ENCODE measurements around the gene ARHGEF17.

ARHGEF17 gene

GRCh38 chr11:73391665-73392064, 83.6 kb downstream of the ARHGEF17 start:
- DNase-seq (ENCODE audit: low read depth in 1 of 2, low spot score in 1 of 2) = no peak

GRCh38 chr11:73392108-73393010, 84.3 kb downstream of the ARHGEF17 start:
- no peak for DNase-seq (ENCODE audit: low read depth in 1 of 2, low spot score in 1 of 2)

GRCh38 chr11:73393011-73393380, 84.9 kb downstream of the ARHGEF17 start:
- no peak for DNase-seq (ENCODE audit: low read depth in 1 of 2, low spot score in 1 of 2)

- peak; percentile 39 to 46 for DNase-seq (ENCODE audit: low read depth in 1 of 2, low spot score in 1 of 2)
These were observed 85.7 kb downstream of the ARHGEF17 start for GRCh38 chr11:73393479-73394415.

GRCh38 chr11:73394416-73395296, 86.6 kb downstream of the ARHGEF17 start:
- DNase-seq (ENCODE audit: low read depth in 1 of 2, low spot score in 1 of 2) = no peak

- no peak for DNase-seq (ENCODE audit: low read depth in 1 of 2, low spot score in 1 of 2)
These were observed 87.5 kb downstream of the ARHGEF17 start for GRCh38 chr11:73395297-73396208.

- no peak for DNase-seq (ENCODE audit: low read depth in 1 of 2, low spot score in 1 of 2)
These were observed 88.3 kb downstream of the ARHGEF17 start for GRCh38 chr11:73396251-73396930.

GRCh38 chr11:73396985-73397384, 88.9 kb downstream of the ARHGEF17 start:
- DNase-seq (ENCODE audit: low read depth in 1 of 2, low spot score in 1 of 2) = no peak

GRCh38 chr11:73397468-73398131, 89.5 kb downstream of the ARHGEF17 start:
- no peak for DNase-seq (ENCODE audit: low read depth in 1 of 2, low spot score in 1 of 2)

- DNase-seq (ENCODE audit: low read depth in 1 of 2, low spot score in 1 of 2) = no peak
These were observed 90.1 kb downstream of the ARHGEF17 start for GRCh38 chr11:73398132-73398526.

GRCh38 chr11:73398721-73399120, 90.6 kb downstream of the ARHGEF17 start:
- DNase-seq (ENCODE audit: low read depth in 1 of 2, low spot score in 1 of 2) = no peak

- DNase-seq (ENCODE audit: low read depth in 1 of 2, low spot score in 1 of 2) = no peak
These were observed 91.1 kb downstream of the ARHGEF17 start for GRCh38 chr11:73399159-73399590.

GRCh38 chr11:73399636-73400035, 91.6 kb downstream of the ARHGEF17 start:
- DNase-seq (ENCODE audit: low read depth in 1 of 2, low spot score in 1 of 2) = no peak

- DNase-seq (ENCODE audit: low read depth in 1 of 2, low spot score in 1 of 2) = no peak
These were observed 92.2 kb downstream of the ARHGEF17 start for GRCh38 chr11:73400293-73400692.

- DNase-seq (ENCODE audit: low read depth in 1 of 2, low spot score in 1 of 2) = no peak
These were observed 93.3 kb downstream of the ARHGEF17 start for GRCh38 chr11:73401217-73401923.

- DNase-seq (ENCODE audit: low read depth in 1 of 2, low spot score in 1 of 2) = no peak
These were observed 94.1 kb downstream of the ARHGEF17 start for GRCh38 chr11:73401924-73402833.

- DNase-seq (ENCODE audit: low read depth in 1 of 2, low spot score in 1 of 2) = no peak
These were observed 94.7 kb downstream of the ARHGEF17 start for GRCh38 chr11:73402834-73403185.
